GM11168 (cell line): ENCODE measurements around the gene TTC28.
"Not testable (repeated sequence)": the region's sequence is repeated elsewhere in the genome, so short reads cannot be mapped to it uniquely, and the experiment has no call there.

Experiments
- in situ Hi-C: fragments of 300-500 bp; cut with MboI; formaldehyde crosslinking; loops from one replicate; pipeline ENCODE4 v1.12.0; 2022; ENCODE audit warnings: low sequenced_read_pairs; ENCODE audit not compliant: unreplicated experiment

The TTC28 gene

GRCh38 chr22:28097627-28098026 lies 582.0 kb downstream of the TTC28 start:
- in situ Hi-C loops, result no loop called here

DNA sequence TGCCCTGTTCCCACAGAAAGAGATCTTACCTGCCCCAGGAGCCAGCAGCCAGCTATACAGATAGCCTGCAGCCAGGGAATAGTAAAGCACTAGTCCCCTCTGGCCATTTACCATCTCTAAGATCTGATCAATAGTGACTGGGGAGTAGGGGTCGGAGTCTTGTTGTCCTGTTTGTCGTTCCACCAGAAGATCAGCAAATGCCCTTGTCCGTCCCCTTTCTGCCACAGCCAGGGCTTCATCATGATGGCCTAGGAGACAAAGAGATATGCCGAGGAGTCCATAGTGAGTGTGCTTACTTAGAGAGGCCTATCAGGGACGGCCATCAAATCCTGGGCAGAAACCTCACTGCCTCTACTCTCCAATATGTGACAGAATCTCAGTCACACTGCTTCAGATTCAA lies 583.5 kb downstream of the TTC28 start:
- in situ Hi-C loops, result no loop called here

- in situ Hi-C loops, result no loop called here
Measured at GRCh38 chr22:28095316-28096095, 584.1 kb downstream of the TTC28 start.

- in situ Hi-C loops, result no loop called here
Measured at GRCh38 chr22:28094771-28095170, 584.9 kb downstream of the TTC28 start.

DNA sequence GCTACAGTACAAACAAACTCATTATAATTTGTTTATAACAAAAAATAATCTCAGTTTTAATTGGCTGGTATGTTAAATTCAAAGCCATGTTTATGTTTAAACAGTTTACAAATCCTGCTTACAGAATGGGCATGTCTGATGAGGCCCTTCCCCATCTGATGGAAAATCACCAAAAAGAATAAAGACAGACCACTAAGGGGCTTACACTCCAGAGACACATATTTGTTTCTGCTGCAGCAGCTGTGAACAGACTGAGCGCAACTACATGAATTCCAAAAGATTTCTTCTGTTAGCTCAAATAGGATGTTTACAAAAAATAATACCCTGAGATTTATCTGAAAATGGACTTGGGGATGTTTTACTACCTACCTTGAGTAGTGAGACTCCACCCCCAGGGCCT lies 585.9 kb downstream of the TTC28 start:
- in situ Hi-C loops, result no loop called here

- in situ Hi-C loops, result no loop called here
Measured at GRCh38 chr22:28091486-28091885, 588.2 kb downstream of the TTC28 start.

GRCh38 chr22:28089541-28089940 lies 590.1 kb downstream of the TTC28 start:
- in situ Hi-C loops, result not testable (repeated sequence)

DNA sequence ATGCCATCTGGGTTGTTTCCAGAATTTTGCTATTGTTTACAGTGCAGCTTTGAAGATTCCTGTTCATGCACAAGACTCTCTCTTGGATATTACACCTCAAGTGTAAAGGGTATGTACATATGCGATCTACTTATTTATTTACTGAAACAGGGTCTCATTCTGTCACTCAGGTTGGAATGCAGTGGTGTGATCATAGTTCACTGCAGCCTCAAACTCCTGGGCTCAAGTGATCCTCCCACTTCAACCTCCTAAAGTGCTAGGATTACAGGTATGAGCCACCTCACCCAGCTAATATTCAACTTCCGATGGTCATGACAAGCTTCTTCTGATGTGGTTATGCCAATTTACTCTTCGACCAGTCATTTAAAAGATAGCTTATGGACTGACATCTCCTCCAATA lies 602.5 kb downstream of the TTC28 start:
- in situ Hi-C loops, result no loop called here

- in situ Hi-C loops, result no loop called here
Measured at GRCh38 chr22:28075358-28075981, 604.2 kb downstream of the TTC28 start.

GRCh38 chr22:28074526-28074925 lies 605.1 kb downstream of the TTC28 start:
- in situ Hi-C loops, result loop anchor here (25.0 kb wide), 3 partner anchors 363 to 763 kb away; no protein-coding TSS in a partner anchor

DNA sequence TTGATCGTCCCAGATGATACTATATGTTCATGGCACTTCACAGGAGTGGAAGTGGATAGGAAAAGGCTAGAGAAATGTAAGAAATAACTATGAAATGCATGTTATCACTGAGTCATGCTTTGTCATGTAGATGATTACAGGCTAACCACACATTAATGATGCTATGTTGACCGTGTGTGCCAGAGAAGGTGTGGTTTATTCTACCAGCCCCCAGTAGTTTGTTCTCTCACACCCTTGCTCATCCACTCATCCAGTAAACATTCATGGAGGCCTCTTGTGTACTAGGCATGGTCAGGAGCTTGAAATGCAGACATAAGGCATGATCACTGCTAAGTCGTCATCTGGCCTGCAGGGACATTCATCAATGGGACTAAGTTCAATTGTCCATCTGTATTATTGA lies 607.6 kb downstream of the TTC28 start:
- in situ Hi-C loops, result loop anchor here (25.0 kb wide), 3 partner anchors 365 to 765 kb away; no protein-coding TSS in a partner anchor

- in situ Hi-C loops, result loop anchor here (25.0 kb wide), 3 partner anchors 368 to 768 kb away; no protein-coding TSS in a partner anchor
Measured at GRCh38 chr22:28068826-28069225, 610.8 kb downstream of the TTC28 start.

DNA sequence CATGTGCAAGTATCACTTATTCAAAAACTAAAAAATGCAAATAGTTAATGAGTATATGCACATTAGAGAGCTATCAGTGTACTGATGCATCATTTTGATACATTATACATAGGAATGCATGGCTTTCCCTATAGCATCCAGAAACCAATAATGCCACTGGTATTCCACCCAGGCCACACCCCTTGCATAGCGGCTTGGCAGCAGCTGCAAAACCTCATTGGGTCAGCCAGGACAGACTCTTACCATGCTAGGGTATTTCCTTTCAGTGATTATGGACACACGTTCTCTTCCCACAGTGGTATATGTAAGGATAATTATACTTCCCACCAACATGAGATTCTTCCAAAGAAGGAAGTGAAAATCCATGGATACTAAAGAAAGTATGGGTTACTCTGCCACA lies 614.7 kb downstream of the TTC28 start:
- in situ Hi-C loops, result loop anchor here (25.0 kb wide), 3 partner anchors 372 to 772 kb away; no protein-coding TSS in a partner anchor

- in situ Hi-C loops, result loop anchor here (25.0 kb wide), 3 partner anchors 374 to 774 kb away; no protein-coding TSS in a partner anchor
Measured at GRCh38 chr22:28063656-28064055, 616.0 kb downstream of the TTC28 start.

DNA sequence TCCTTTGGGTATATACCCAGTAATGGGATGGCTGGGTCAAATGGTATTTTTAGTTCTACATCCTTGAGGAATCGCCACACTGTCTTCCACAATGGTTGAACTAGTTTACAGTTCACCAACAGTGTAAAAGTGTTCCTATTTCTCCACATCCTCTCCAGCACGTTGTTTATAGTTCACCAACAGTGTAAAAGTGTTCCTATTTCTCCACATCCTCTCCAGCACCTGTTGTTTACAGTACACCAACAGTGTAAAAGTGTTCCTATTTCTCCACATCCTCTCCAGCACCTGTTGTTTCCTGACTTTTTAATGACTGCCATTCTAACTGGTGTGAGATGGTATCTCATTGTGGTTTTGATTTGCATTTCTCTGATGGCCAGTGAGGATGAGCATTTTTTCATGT lies 619.0 kb downstream of the TTC28 start:
- in situ Hi-C loops, result loop anchor here (25.0 kb wide), 3 partner anchors 377 to 777 kb away; no protein-coding TSS in a partner anchor

- in situ Hi-C loops, result loop anchor here (25.0 kb wide), 3 partner anchors 379 to 779 kb away; no protein-coding TSS in a partner anchor
Measured at GRCh38 chr22:28058036-28058435, 621.6 kb downstream of the TTC28 start.

GRCh38 chr22:28054819-28055208 lies 624.8 kb downstream of the TTC28 start:
- in situ Hi-C loops, result loop anchor here (25.0 kb wide), 3 partner anchors 382 to 782 kb away; no protein-coding TSS in a partner anchor

DNA sequence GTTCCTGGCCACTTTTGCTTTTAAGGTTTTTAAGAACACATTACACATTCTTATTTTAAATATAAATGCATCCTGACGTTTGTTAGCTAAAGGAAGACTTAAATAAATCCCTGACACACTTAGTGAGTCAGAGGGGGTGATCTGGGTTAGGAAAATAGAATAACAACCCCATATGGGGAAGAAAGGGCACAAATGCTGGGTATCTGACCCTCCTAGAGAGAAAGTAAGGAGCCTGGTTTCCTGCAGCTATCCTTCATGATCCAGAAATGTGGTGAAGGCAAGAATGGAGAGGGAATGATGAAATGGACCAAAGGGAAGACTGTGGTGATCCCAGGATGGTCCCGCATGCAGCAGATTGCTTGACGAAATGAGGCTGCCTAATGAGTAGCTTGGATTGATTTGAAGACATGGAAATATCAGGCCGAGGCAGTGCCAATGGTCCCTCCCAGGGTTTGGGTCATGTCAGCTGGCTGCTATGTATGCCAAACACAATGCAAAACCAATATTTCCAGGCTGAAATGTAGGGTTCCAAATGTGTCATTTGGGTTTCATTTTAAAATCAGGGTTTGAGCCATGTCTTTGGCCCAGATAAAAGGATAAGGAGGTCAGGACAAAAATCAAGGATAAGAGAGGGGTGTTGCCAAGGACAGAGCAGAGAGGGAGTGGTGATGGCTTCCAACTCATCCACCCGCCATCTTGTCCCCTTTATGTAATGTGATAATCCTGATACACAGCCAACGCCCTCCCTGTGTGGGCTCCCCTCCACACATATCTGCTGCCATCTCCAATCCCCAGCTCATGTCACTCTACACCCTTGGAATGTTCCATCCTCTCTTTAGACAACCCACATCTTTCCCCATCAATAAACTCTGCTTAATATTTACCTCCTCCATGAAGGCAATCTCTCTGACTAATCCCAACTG lies 625.5 kb downstream of the TTC28 start:
- in situ Hi-C loops, result loop anchor here (25.0 kb wide), 3 partner anchors 383 to 783 kb away; no protein-coding TSS in a partner anchor

GRCh38 chr22:28052825-28053269 lies 626.8 kb downstream of the TTC28 start:
- in situ Hi-C loops, result loop anchor here (25.0 kb wide), 3 partner anchors 384 to 784 kb away; no protein-coding TSS in a partner anchor
